HCT116 (cell line): Measurements from ENCODE around the gene KCTD1. TPM values are rescaled to one million over a fixed set of nuclear protein-coding genes. Genes with fewer than 3 reads are reported as not detected.

Experiments
- ATAC-seq: fragments of 200-7000 bp; cut with Tn5 transposase; 2 replicates; pipeline ENCODE4 v1.9.1; 2020; ENCODE audit warnings: mild to moderate bottlenecking, moderate library complexity
- BruUV-seq: library from RNA; stranded (reverse); fragments of 400-500 nt; replicated peaks from 2 replicates; lab custom pipeline; 2021; lab: Mats Ljungman, UMichigan
- CTCF ChIA-PET: fragments of 300-600 bp; sonication (Branson Sonifier 250); formaldehyde crosslinking; loops from one replicate; lab custom pipeline; 2021; ENCODE audit warnings: antibody characterized with exemption; lab: Charles Lee
- POLR2A ChIA-PET: fragments of 300-600, 350-600 bp; sonication (Branson Sonifier 250); formaldehyde crosslinking; loops from one replicate; lab custom pipeline; 2021; ENCODE audit warnings: antibody characterized with exemption; lab: Charles Lee
- RAD21 ChIA-PET, 2 experiments: fragments of 300-600 bp; sonication (Branson Sonifier 250); formaldehyde crosslinking; loops; one replicate each; lab custom pipeline; 2023; ENCODE audit warnings: low total read pairs in 2 of 2; ENCODE audit not compliant: uncharacterized antibody in 2 of 2, unreplicated experiment in 2 of 2, low non-redundant PET in 1 of 2; lab: Charles Lee
- DNase-seq: peaks from one replicate; pipeline ENCODE4 v3.0.0-alpha.2; 2010; ENCODE audit warnings: low read depth, low spot score
- H2AFZ ChIP-seq: fragments of 200-600 bp; shearing (Covaris generic), sonication (generic); 2 replicates; pipeline ENCODE4 v1.6.1; 2017; ENCODE audit warnings: low read depth, mixed run types, mixed read lengths, antibody characterized with exemption, low read length; ENCODE audit not compliant: poor library complexity, severe bottlenecking
- H3K27ac ChIP-seq: 2 replicates; pipeline ENCODE4 v1.5.1; 2012; ENCODE audit warnings: low read depth, low read length
- H3K27me3 ChIP-seq: fragments of 200-600 bp; sonication (generic); 2 replicates; pipeline ENCODE4 v1.6.1; 2016; ENCODE audit warnings: mixed run types, low read length, mixed read lengths; ENCODE audit not compliant: insufficient read depth
- H3K36me3 ChIP-seq, 2 experiments: fragments of 200-500 bp in 1 of 2; fragments of 200-600 bp in 1 of 2; sonication (Bioruptor generic) in 1 of 2; sonication (generic) in 1 of 2; 2 replicates each; pipeline versions ENCODE4 v1.5.1 to v1.6.1; 2014 to 2016; ENCODE audit warnings: low read length in 2 of 2, inconsistent platforms in 1 of 2, mixed read lengths in 1 of 2, mixed run types in 1 of 2; ENCODE audit not compliant: insufficient read depth in 2 of 2, control insufficient read depth in 1 of 2
- H3K4me1 ChIP-seq, 2 experiments: fragments of 200-600 bp in 1 of 2; sonication (generic) in 1 of 2; 2 replicates each; pipeline versions ENCODE4 v1.5.1 to v1.6.1; 2012 to 2017; ENCODE audit warnings: low read length in 2 of 2, inconsistent platforms in 1 of 2, mild to moderate bottlenecking in 1 of 2, mixed read lengths in 1 of 2, mixed run types in 1 of 2, moderate library complexity in 1 of 2; ENCODE audit not compliant: insufficient read depth in 2 of 2, control insufficient read depth in 1 of 2
- H3K4me2 ChIP-seq: fragments of 200-600 bp; sonication (generic); 2 replicates; pipeline ENCODE4 v1.6.1; 2017; ENCODE audit warnings: mixed run types, low read length, mixed read lengths
- H3K4me3 ChIP-seq, 2 experiments: fragments of 200-600 bp in 1 of 2; sonication (generic) in 1 of 2; replicated peaks in 1 of 2; 2 replicates each; pipeline ENCODE4 v1.5.1; 2011 to 2016; ENCODE audit warnings: low read length in 2 of 2, control low read depth in 1 of 2, low read depth in 1 of 2, mild to moderate bottlenecking in 1 of 2, mixed read lengths in 1 of 2, mixed run types in 1 of 2
- H3K79me2 ChIP-seq: fragments of 200-600 bp; sonication (generic); 2 replicates; pipeline ENCODE4 v1.6.1; 2017; ENCODE audit warnings: mild to moderate bottlenecking, mixed run types, low read length, moderate library complexity, mixed read lengths; ENCODE audit not compliant: insufficient read depth
- H3K9ac ChIP-seq: fragments of 200-600 bp; sonication (generic); 2 replicates; pipeline ENCODE4 v1.6.1; 2016; ENCODE audit warnings: low read length, mixed read lengths
- H3K9me2 ChIP-seq: fragments of 200-600 bp; sonication (generic), shearing (Covaris generic); 2 replicates; pipeline ENCODE4 v1.6.1; 2017; ENCODE audit warnings: mixed run types, mild to moderate bottlenecking, moderate library complexity; ENCODE audit not compliant: insufficient read depth
- H3K9me3 ChIP-seq, 2 experiments: fragments of 200-500 bp in 1 of 2; fragments of 200-600 bp in 1 of 2; sonication (Bioruptor generic) in 1 of 2; sonication (generic) in 1 of 2; 2 replicates each; pipeline ENCODE4 v1.6.1; 2014 to 2017; ENCODE audit warnings: low read length in 2 of 2, mixed read lengths in 2 of 2, inconsistent platforms in 1 of 2, low read depth in 1 of 2, mild to moderate bottlenecking in 1 of 2, mixed run types in 1 of 2, moderate library complexity in 1 of 2; ENCODE audit not compliant: control insufficient read depth in 1 of 2, insufficient read depth in 1 of 2
- H4K20me1 ChIP-seq: fragments of 200-600 bp; sonication (generic), shearing (Covaris generic); 2 replicates; pipeline ENCODE4 v1.6.1; 2017; ENCODE audit warnings: mixed run types, mild to moderate bottlenecking, moderate library complexity; ENCODE audit not compliant: insufficient read depth
- ATF3 ChIP-seq: IDR thresholded peaks from 2 replicates; pipeline ENCODE4 v1.6.1; 2012
- CEBPB ChIP-seq: IDR thresholded peaks from 2 replicates; pipeline ENCODE4 v1.6.1; 2012; ENCODE audit warnings: low read depth
- ELF1 ChIP-seq: IDR thresholded peaks from 2 replicates; pipeline ENCODE4 v1.6.1; 2012; ENCODE audit warnings: low read depth, borderline replicate concordance
- EZH2 ChIP-seq: fragments of 200-600 bp; sonication (generic); IDR thresholded peaks from 2 replicates; pipeline ENCODE4 v1.6.1; 2017; ENCODE audit warnings: antibody characterized with exemption, mixed run types
- EZH2phosphoT487 ChIP-seq: fragments of 200-600 bp; IDR thresholded peaks from 2 replicates; pipeline ENCODE4 v1.6.1; 2018; ENCODE audit warnings: antibody characterized with exemption, borderline replicate concordance
- FOSL1 ChIP-seq: IDR thresholded peaks from 2 replicates; pipeline ENCODE4 v1.6.1; 2012; ENCODE audit warnings: low read depth
- JUND ChIP-seq: IDR thresholded peaks from 2 replicates; pipeline ENCODE4 v1.6.1; 2012
- RAD21 ChIP-seq: IDR thresholded peaks from 2 replicates; pipeline ENCODE4 v1.6.1; 2012; ENCODE audit warnings: low read depth, mild to moderate bottlenecking
- SIN3A ChIP-seq: IDR thresholded peaks from 2 replicates; pipeline ENCODE4 v1.6.1; 2012; ENCODE audit warnings: low read depth
- SP1 ChIP-seq: IDR thresholded peaks from 2 replicates; pipeline ENCODE4 v1.6.1; 2012; ENCODE audit warnings: low read depth
- SRF ChIP-seq: IDR thresholded peaks from 2 replicates; pipeline ENCODE4 v1.6.1; 2012; ENCODE audit warnings: low read depth
- TCF7L2 ChIP-seq: IDR thresholded peaks from 2 replicates; pipeline ENCODE4 v1.7.0; 2011; ENCODE audit warnings: borderline replicate concordance, inconsistent platforms; ENCODE audit not compliant: insufficient read depth, insufficient read length; ENCODE audit errors: extremely low read depth
- YY1 ChIP-seq: IDR thresholded peaks from 2 replicates; pipeline ENCODE4 v1.6.1; 2011; ENCODE audit warnings: low read length, low read depth, moderate library complexity, mild to moderate bottlenecking; ENCODE audit not compliant: insufficient replicate concordance; ENCODE audit errors: extremely low read depth
- intact Hi-C: fragments of 100-400 bp; cut with micrococcal nuclease; formaldehyde crosslinking; loops from 2 replicates; pipeline ENCODE4 v1.10.0; 2022
- total RNA-seq: library from RNA; stranded (reverse); gene quantifications from one replicate; pipeline ENCODE4 v1.2.1, GENCODE V29; 2021; ENCODE audit not compliant: unreplicated experiment
- TF ChIP-seq, protein P1 (sequence below), 3 experiments: fragments of 200-600 bp in 1 of 3; sonication (generic) in 1 of 3; IDR thresholded peaks in 2 of 3; conservative IDR thresholded peaks in 1 of 3; 2 replicates each; pipeline ENCODE4 v1.5.1; 2012 to 2017; ENCODE audit warnings: low read depth in 2 of 3, low read length in 2 of 3, antibody characterized with exemption in 1 of 3, borderline replicate concordance in 1 of 3, control low read depth in 1 of 3, mild to moderate bottlenecking in 1 of 3, mixed read lengths in 1 of 3, mixed run types in 1 of 3, moderate library complexity in 1 of 3; ENCODE audit not compliant: insufficient read depth in 1 of 3
- TF ChIP-seq, protein P2 (sequence below): IDR thresholded peaks from 2 replicates; pipeline ENCODE4 v1.6.1; 2012
- TF ChIP-seq, protein P3 (sequence below): IDR thresholded peaks from 2 replicates; pipeline ENCODE4 v1.6.1; 2012; ENCODE audit warnings: low read depth

KCTD1 gene
- total RNA-seq, 1 experiment from 2014 or later: 16.8 TPM

- Histone ChIP-seq H3K27me3 (no peaks in the 10 kb centered on the region), H3K36me3 (no peaks in the 10 kb centered on the region), H3K79me2 (no peaks in the 10 kb centered on the region), H3K4me1 (peaks cover 0 to 3% of the 10 kb centered on the region in 2 experiments; a peak in 1 of 4 replicates), H3K4me3 (no peak overlapping the region), H3K4me2 (no peak overlapping the region), H4K20me1 (no peaks in the 10 kb centered on the region), H2AFZ (no peak overlapping the region), H3K9me3 (no peaks in the 10 kb centered on the region), H3K9me2 (no peaks in the 10 kb centered on the region), H3K9ac (no peak overlapping the region), H3K27ac (no peak overlapping the region)
- DNase-seq: no peak
- ChIA-PET POLR2A (no interaction called here), CTCF (no interaction called here), RAD21 (no interaction called here)
- BruUV-seq: no TSS peak
- intact Hi-C loops: no loop called here
- TF ChIP-seq ELF1: no peak
- TF ChIP-seq EZH2: no peak
- no peak for TF ChIP-seq FOSL1
- TF ChIP-seq JUND: no peak
- no peak for TF ChIP-seq YY1
- TF ChIP-seq ATF3: no peak
- TF ChIP-seq CEBPB: no peak
- TF ChIP-seq EZH2phosphoT487: no peak
- no peak for ATAC-seq
Measured at GRCh38 chr18:26519114-26519513, 29.2 kb downstream of the KCTD1 start.

GRCh38 chr18:26516964-26517363 lies 31.4 kb downstream of the KCTD1 start:
- DNase-seq (no peak), ATAC-seq (no peak)
- no peak overlapping the region for H3K4me3 ChIP-seq
- no peak overlapping the region for H3K9ac ChIP-seq
- BruUV-seq: no TSS peak
- no peaks in the 10 kb centered on the region for H3K27me3 ChIP-seq
- POLR2A ChIA-PET: no interaction called here
- no peaks in the 10 kb centered on the region for H4K20me1 ChIP-seq
- H3K9me3 ChIP-seq: no peaks in the 10 kb centered on the region
- H3K9me2 ChIP-seq: no peaks in the 10 kb centered on the region
- CTCF ChIA-PET: no interaction called here
- intact Hi-C loops: no loop called here
- no peak overlapping the region for H3K4me2 ChIP-seq
- H3K36me3 ChIP-seq: no peaks in the 10 kb centered on the region
- H3K27ac ChIP-seq: no peak overlapping the region
- no peaks in the 10 kb centered on the region for H3K79me2 ChIP-seq
- no peak overlapping the region for H2AFZ ChIP-seq
- peaks cover 0 to 8% of the 10 kb centered on the region in 2 experiments; a peak in 1 of 4 replicates for H3K4me1 ChIP-seq
- RAD21 ChIA-PET: no interaction called here
- TF ChIP-seq SRF: no peak
- TF ChIP-seq, protein P1, sequence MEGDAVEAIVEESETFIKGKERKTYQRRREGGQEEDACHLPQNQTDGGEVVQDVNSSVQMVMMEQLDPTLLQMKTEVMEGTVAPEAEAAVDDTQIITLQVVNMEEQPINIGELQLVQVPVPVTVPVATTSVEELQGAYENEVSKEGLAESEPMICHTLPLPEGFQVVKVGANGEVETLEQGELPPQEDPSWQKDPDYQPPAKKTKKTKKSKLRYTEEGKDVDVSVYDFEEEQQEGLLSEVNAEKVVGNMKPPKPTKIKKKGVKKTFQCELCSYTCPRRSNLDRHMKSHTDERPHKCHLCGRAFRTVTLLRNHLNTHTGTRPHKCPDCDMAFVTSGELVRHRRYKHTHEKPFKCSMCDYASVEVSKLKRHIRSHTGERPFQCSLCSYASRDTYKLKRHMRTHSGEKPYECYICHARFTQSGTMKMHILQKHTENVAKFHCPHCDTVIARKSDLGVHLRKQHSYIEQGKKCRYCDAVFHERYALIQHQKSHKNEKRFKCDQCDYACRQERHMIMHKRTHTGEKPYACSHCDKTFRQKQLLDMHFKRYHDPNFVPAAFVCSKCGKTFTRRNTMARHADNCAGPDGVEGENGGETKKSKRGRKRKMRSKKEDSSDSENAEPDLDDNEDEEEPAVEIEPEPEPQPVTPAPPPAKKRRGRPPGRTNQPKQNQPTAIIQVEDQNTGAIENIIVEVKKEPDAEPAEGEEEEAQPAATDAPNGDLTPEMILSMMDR (IDR thresholded peaks at IDR 0.05 in 2 of 3, conservative IDR thresholded peaks at IDR 0.05 in 1 of 3; ENCODE audit: borderline replicate concordance in 1 of 3, insufficient read depth in 1 of 3, low read depth in 2 of 3, low read length in 2 of 3): no peak
- TF ChIP-seq YY1: no peak
- TF ChIP-seq SP1: no peak
- no peak for TF ChIP-seq SIN3A
- no peak for TF ChIP-seq TCF7L2
- TF ChIP-seq, protein P2, sequence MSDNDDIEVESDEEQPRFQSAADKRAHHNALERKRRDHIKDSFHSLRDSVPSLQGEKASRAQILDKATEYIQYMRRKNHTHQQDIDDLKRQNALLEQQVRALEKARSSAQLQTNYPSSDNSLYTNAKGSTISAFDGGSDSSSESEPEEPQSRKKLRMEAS: no peak
- no peak for TF ChIP-seq EZH2
- TF ChIP-seq FOSL1: no peak
- no peak for TF ChIP-seq EZH2phosphoT487
- no peak for TF ChIP-seq RAD21
- TF ChIP-seq, protein P3, sequence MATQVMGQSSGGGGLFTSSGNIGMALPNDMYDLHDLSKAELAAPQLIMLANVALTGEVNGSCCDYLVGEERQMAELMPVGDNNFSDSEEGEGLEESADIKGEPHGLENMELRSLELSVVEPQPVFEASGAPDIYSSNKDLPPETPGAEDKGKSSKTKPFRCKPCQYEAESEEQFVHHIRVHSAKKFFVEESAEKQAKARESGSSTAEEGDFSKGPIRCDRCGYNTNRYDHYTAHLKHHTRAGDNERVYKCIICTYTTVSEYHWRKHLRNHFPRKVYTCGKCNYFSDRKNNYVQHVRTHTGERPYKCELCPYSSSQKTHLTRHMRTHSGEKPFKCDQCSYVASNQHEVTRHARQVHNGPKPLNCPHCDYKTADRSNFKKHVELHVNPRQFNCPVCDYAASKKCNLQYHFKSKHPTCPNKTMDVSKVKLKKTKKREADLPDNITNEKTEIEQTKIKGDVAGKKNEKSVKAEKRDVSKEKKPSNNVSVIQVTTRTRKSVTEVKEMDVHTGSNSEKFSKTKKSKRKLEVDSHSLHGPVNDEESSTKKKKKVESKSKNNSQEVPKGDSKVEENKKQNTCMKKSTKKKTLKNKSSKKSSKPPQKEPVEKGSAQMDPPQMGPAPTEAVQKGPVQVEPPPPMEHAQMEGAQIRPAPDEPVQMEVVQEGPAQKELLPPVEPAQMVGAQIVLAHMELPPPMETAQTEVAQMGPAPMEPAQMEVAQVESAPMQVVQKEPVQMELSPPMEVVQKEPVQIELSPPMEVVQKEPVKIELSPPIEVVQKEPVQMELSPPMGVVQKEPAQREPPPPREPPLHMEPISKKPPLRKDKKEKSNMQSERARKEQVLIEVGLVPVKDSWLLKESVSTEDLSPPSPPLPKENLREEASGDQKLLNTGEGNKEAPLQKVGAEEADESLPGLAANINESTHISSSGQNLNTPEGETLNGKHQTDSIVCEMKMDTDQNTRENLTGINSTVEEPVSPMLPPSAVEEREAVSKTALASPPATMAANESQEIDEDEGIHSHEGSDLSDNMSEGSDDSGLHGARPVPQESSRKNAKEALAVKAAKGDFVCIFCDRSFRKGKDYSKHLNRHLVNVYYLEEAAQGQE: no peak
